Endometrium (tissue), 2 donors: ENCODE measurements around the gene MEMO1.
"Not testable (repeated sequence)": the region's sequence is repeated elsewhere in the genome, so short reads cannot be mapped to it uniquely, and the experiment has no call there.

Source experiments
- FAIRE-seq: peaks from 2 replicates; lab custom pipeline; 2012; peaks lifted over from hg19 to GRCh38; lab: Jason Lieb, UNC
- donor health status: control.
- donor health status: control.

MEMO1 gene

GRCh38 chr2:31957354-31958139, 53.3 kb downstream of the MEMO1 start:
- no peak for FAIRE-seq

DNA sequence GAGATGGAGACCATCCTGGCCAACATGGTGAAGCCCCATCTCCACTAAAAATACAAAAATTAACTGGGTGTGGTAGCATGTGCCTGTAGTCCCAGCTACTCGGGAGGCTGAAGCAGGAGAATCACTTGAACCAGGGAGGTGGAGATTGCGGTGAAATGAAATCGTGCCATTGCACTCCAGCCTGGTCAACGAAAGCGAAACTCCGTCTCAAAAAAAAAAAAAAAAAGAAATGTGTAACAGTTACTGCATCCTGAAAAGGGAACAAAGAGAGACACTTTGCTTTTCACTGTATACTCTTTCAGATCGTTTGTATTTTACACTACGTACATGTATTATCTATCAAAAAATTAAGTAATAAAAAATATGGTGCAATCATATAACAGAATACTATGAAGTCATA, 53.9 kb downstream of the MEMO1 start:
- not testable (repeated sequence) for FAIRE-seq

- no peak for FAIRE-seq
These were observed 54.5 kb downstream of the MEMO1 start for GRCh38 chr2:31956312-31956711.

- not testable (repeated sequence) for FAIRE-seq
These were observed 57.7 kb downstream of the MEMO1 start for GRCh38 chr2:31953095-31953494.

GRCh38 chr2:31950946-31951562, 59.8 kb downstream of the MEMO1 start:
- FAIRE-seq, result no peak

- FAIRE-seq, result no peak
These were observed 62.9 kb downstream of the MEMO1 start for GRCh38 chr2:31947871-31948270.

DNA sequence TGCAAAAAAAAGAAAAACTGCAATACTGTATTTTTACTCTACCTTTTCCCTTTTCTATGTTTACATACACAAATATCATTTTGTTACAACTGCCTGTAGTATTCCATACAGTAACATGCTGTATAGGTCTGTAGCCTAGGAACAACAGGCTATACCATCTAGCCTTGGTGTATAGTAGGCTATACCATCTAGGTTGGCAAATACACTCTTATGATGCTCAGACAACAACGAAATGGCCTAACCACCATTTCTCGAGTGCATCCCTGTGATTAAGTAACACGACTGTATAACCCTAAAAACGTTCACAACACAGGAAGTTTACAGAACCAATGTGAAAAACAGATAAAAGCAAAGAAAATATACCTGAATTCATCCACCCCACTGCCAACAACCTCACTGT, 64.0 kb downstream of the MEMO1 start:
- FAIRE-seq, result no peak

GRCh38 chr2:31945572-31945935, 65.3 kb downstream of the MEMO1 start:
- no peak for FAIRE-seq

GRCh38 chr2:31944828-31945571, 65.8 kb downstream of the MEMO1 start:
- FAIRE-seq, result no peak

GRCh38 chr2:31943636-31944225, 67.1 kb downstream of the MEMO1 start:
- no peak for FAIRE-seq

- no peak for FAIRE-seq
These were observed 69.9 kb downstream of the MEMO1 start for GRCh38 chr2:31940920-31941319.

- no peak for FAIRE-seq
These were observed 73.1 kb downstream of the MEMO1 start for GRCh38 chr2:31937741-31938140.

DNA sequence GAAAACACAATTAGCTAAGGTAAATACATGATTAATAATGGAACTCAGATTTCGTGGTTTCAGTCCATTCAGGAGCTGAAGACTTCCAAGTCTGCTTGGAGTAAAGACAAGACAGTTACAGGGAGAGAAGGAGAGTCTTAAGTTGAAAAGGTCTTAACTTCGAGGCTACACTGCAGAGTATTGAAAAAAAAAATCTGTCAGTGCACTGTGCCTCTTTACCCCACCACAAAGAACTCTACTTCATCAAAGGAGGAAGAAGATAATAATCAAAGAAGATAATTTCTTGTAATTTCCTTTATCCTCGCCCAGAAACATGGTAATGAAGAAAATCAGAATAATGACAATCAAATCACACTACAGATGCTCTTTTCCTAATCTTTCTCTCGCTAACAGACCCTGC, 75.4 kb downstream of the MEMO1 start:
- no peak for FAIRE-seq

DNA sequence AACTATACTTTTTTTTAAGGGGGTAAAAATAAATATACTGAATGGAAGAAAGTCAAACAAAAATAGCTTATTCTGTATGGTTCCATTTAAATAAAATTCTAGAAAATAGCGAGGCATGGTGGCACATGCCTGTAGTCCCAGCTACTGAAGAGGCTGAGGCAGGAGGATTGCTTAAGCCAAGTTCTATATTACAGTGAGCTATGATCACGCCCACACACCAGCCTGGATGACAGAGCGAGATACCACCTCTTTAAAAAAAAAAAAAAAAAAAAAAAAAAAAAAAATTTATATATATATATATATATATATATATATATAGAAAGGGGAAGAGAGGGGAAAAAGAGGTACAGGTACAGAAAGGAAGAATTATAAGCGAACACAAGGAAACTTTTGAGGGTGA, 77.7 kb downstream of the MEMO1 start:
- FAIRE-seq, result no peak

DNA sequence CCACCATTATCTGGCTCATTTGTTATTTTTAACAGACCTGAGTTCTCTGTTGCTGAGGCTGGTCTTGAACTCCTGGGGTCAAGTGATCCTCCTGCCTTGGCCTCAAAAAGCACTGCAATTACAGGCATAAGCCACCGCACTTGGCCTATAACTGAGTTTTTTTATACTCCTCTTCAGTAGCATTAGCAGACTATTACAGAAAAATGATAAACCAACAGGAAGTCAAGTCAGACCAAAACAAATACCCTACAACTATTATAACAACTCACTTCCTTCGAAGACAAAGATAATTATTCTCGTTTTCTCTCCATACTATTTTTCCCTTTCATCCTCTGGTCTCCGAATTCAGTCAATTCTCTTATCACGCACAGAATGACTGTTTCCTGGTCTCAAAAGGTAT, 78.2 kb downstream of the MEMO1 start:
- no peak for FAIRE-seq

GRCh38 chr2:31931916-31932315, 78.9 kb downstream of the MEMO1 start:
- FAIRE-seq, result no peak

DNA sequence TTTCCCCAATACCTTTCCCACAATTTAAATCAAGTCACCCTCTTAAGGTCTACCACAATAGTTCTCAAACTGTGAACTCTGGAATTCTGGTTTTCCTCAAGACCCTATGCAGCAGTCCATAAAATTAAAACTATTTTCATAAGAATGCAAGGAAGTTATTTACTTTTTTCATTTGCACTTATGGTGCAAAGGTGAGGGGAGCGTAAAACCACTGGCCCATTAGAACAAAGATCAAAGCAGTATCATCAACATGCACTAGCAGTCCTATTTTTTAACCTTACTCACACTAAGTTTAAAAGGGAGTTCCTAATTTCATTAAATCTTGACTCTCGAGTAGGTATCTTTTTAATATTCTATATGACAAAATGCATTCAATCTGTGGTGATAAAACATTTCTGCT, 85.3 kb downstream of the MEMO1 start:
- no peak for FAIRE-seq

- FAIRE-seq, result no peak
These were observed 87.1 kb downstream of the MEMO1 start for GRCh38 chr2:31923662-31924061.

DNA sequence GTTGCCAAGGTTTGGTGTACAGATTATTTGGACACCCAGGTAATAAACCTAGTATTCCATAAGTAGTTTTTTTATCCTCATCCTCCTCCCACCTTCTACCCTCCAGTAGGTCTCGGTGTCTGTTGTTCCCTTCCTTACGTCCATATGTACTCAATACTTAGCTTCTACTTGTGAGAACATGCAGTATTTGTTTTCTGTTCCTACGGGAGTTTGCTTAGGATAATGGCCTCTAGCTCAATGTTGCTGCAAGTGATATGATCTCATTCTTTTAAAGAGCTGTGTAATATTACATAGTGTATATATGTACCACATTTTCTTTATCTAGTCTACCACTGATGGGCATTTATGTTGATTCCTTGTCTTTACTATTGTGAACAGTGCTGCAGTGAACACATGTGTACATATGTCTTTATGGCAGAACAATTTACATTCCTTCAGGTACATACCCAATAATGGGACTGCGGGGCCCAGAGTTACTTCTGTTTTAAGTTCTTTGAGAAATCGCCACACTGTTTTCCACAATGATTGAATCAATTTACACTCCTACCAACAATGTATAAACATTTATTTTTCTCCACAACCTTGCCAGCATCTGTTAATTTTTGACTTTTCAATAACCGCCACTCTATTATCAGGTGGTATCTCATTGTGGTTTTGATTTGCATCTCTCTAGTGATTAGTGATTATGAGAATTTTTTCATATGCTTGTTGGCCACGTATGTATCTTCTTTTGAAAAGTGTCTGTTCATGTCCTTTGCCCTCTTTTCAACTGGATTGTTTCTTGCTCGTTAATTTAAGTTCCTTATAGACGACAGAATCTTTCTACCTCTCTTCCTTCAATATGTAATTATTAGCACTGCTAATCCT, 88.0 kb downstream of the MEMO1 start:
- FAIRE-seq, result no peak

DNA sequence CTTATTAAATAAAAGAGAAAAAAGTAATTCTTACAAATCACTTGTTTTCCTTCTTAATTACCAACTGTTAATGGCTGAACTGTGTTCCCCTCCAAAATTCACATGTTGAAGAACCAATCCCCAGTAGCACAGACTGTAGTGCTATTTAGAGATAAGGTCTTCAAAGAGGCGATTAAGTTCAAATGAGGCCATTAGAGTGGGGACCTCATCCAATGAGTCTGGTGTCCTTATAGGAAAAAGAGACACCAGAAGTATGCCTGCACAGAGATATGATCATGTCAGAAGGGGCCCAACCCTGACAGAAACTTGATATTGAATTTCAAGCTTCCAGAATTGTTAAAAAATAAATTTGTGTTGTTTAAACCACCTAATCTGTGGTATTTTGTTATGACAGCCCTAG, 89.8 kb downstream of the MEMO1 start:
- no peak for FAIRE-seq

DNA sequence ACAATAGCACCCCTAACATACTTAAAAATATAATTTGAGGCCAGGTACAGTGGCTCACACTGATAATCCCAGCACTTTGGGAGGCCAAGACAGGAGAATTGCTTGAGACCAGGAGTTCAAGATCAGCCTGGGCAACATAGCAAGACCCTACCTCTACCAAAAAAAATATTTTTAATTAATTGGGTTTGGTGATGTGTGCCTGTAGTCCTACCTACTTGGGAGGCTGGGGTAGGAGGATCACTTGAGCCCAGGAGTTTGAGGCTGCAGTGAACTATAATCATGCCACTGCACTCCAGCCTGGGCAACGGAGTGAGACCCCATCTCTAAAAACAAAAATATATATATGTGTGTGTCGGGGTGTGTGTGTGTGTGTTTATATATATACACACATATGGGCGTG, 91.3 kb downstream of the MEMO1 start:
- FAIRE-seq, result no peak

DNA sequence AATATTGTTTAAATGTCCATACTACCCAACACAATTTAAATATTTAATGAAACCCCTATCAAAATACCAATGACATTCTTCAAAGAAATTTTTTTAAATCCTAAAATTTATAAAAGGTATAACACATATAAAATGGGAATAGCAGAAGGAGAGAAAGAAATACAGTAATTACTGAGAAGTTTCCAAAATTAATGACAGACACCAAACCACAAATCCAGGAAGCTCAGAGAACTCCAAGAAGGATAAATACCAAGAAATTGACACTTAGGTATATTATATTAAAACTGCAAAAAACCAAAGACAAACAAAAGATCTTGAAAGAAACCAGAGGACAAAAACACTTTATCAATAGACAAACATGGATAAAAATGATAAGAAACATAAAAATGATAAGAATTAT, 101.1 kb downstream of the MEMO1 start:
- FAIRE-seq, result no peak
